Astrocyte (in vitro differentiated cells and primary cell): ENCODE results near the gene FOXO6. TPM values are rescaled to one million over a fixed set of nuclear protein-coding genes. Genes with fewer than 3 reads are reported as not detected.

Experiments
- DNase-seq: peaks from one replicate; pipeline ENCODE4 v3.0.0-alpha.2; 2010; ENCODE audit warnings: low read depth
- FAIRE-seq: peaks from 2 replicates; lab custom pipeline; 2011; peaks lifted over from hg19 to GRCh38; lab: Jason Lieb, UNC
- H2AFZ ChIP-seq: 2 replicates; pipeline ENCODE4 v1.6.0; 2012; ENCODE audit warnings: low read depth, low read length, inconsistent platforms
- H3K27ac ChIP-seq: 2 replicates; pipeline ENCODE4 v1.5.1; 2011; ENCODE audit warnings: low read depth, low read length, inconsistent platforms
- H3K27me3 ChIP-seq: 2 replicates; pipeline ENCODE4 v1.6.0; 2011; ENCODE audit warnings: low read length, inconsistent platforms; ENCODE audit not compliant: insufficient read depth
- H3K36me3 ChIP-seq: 2 replicates; pipeline ENCODE4 v1.5.1; 2011; ENCODE audit warnings: low read length, inconsistent platforms; ENCODE audit not compliant: insufficient read depth
- H3K4me1 ChIP-seq: 2 replicates; pipeline ENCODE4 v1.5.1; 2011; ENCODE audit warnings: low read length, inconsistent platforms; ENCODE audit not compliant: insufficient read depth
- H3K4me2 ChIP-seq: 2 replicates; pipeline ENCODE4 v1.6.0; 2012; ENCODE audit warnings: low read length, inconsistent platforms
- H3K4me3 ChIP-seq: 2 replicates; pipeline ENCODE4 v1.5.1; 2011; ENCODE audit warnings: low read depth, mild to moderate bottlenecking, low read length, inconsistent platforms; ENCODE audit not compliant: insufficient read depth
- H3K79me2 ChIP-seq: 2 replicates; pipeline ENCODE4 v1.6.0; 2012; ENCODE audit warnings: mild to moderate bottlenecking, low read length, inconsistent platforms; ENCODE audit not compliant: insufficient read depth
- H3K9ac ChIP-seq: 2 replicates; pipeline ENCODE4 v1.6.0; 2012; ENCODE audit warnings: mild to moderate bottlenecking, low read length, inconsistent platforms
- H3K9me3 ChIP-seq: 2 replicates; pipeline ENCODE4 v1.5.1; 2012; ENCODE audit warnings: low read depth, mild to moderate bottlenecking, low read length, inconsistent platforms; ENCODE audit not compliant: insufficient read depth
- H4K20me1 ChIP-seq: 2 replicates; pipeline ENCODE4 v1.6.0; 2012; ENCODE audit warnings: low read length, inconsistent platforms; ENCODE audit not compliant: insufficient read depth
- H3K27ac Mint-ChIP-seq: one replicate; pipeline ENCODE4 v1.8.0; 2021; ENCODE audit warnings: mild to moderate bottlenecking, mixed read lengths; ENCODE audit not compliant: unreplicated experiment
- H3K27me3 Mint-ChIP-seq: one replicate; pipeline ENCODE4 v1.8.0; 2021; ENCODE audit warnings: low read depth, mixed read lengths; ENCODE audit not compliant: unreplicated experiment
- H3K36me3 Mint-ChIP-seq: one replicate; pipeline ENCODE4 v1.8.0; 2021; ENCODE audit warnings: low read depth, mixed read lengths; ENCODE audit not compliant: unreplicated experiment
- H3K4me1 Mint-ChIP-seq: one replicate; pipeline ENCODE4 v1.8.0; 2021; ENCODE audit warnings: low read depth, mixed read lengths; ENCODE audit not compliant: unreplicated experiment
- H3K4me3 Mint-ChIP-seq: one replicate; pipeline ENCODE4 v1.8.0; 2021; ENCODE audit warnings: mild to moderate bottlenecking, moderate library complexity, mixed read lengths; ENCODE audit not compliant: unreplicated experiment
- H3K9me3 Mint-ChIP-seq: one replicate; pipeline ENCODE4 v1.8.0; 2021; ENCODE audit warnings: mild to moderate bottlenecking, mixed read lengths; ENCODE audit not compliant: unreplicated experiment
- EZH2 ChIP-seq: IDR thresholded peaks from 2 replicates; pipeline ENCODE4 v1.6.1; 2012; ENCODE audit warnings: mild to moderate bottlenecking, low read length, inconsistent platforms; ENCODE audit not compliant: insufficient read depth
- total RNA-seq: library from RNA; stranded (reverse); gene quantifications from 2 replicates; pipeline ENCODE4 v1.2.1, GENCODE V29; 2021
- TF ChIP-seq, protein P1 (sequence below): IDR thresholded peaks from 2 replicates; pipeline ENCODE4 v1.5.1; 2011; ENCODE audit warnings: low read depth, mild to moderate bottlenecking, inconsistent platforms, low read length, moderate library complexity; ENCODE audit not compliant: insufficient read depth

The FOXO6 gene
- total RNA-seq, 1 donor from 2014 or later: 1.2 TPM

DNA sequence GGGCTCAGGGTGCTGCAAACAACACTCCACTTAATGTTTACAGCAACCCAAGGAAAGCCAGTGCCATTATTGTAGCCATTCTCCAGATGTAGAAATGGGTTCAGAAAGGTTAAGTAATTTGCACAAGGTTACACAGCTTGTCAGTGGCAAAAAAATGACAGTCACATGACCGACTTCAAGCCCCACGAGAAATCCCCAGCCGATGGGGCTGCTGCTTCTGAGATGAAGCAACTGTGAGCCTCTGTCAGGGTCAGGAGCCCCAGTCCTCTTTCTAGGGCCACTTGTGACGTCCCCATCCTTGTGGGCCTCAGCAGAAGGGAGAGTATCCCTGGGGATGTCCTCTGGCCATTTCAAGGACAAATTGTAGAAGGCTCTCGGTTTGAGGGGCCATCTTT is 68.4 kb downstream of the FOXO6 start:
- FAIRE-seq: no peak
- Histone ChIP-seq H3K9me3 (no peaks in the 10 kb centered on the region), H3K4me1 (peaks cover 27% of the 10 kb centered on the region), H3K36me3 (no peaks in the 10 kb centered on the region), H2AFZ (no peak overlapping the region), H3K4me2 (no peak overlapping the region), H3K79me2 (no peaks in the 10 kb centered on the region), H3K27ac (no peak overlapping the region), H3K9ac (no peak overlapping the region), H3K4me3 (no peak overlapping the region), H4K20me1 (no peaks in the 10 kb centered on the region), H3K27me3 (no peaks in the 10 kb centered on the region)
- H3K4me3 Mint-ChIP-seq: no peak overlapping the region
- H3K27ac Mint-ChIP-seq: no peak overlapping the region
- H3K9me3 Mint-ChIP-seq: no peaks in the 10 kb centered on the region
- peaks cover 21% of the 10 kb centered on the region for H3K4me1 Mint-ChIP-seq
- no peak for TF ChIP-seq EZH2
- TF ChIP-seq, protein P1, sequence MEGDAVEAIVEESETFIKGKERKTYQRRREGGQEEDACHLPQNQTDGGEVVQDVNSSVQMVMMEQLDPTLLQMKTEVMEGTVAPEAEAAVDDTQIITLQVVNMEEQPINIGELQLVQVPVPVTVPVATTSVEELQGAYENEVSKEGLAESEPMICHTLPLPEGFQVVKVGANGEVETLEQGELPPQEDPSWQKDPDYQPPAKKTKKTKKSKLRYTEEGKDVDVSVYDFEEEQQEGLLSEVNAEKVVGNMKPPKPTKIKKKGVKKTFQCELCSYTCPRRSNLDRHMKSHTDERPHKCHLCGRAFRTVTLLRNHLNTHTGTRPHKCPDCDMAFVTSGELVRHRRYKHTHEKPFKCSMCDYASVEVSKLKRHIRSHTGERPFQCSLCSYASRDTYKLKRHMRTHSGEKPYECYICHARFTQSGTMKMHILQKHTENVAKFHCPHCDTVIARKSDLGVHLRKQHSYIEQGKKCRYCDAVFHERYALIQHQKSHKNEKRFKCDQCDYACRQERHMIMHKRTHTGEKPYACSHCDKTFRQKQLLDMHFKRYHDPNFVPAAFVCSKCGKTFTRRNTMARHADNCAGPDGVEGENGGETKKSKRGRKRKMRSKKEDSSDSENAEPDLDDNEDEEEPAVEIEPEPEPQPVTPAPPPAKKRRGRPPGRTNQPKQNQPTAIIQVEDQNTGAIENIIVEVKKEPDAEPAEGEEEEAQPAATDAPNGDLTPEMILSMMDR: no peak
- peaks cover 27% of the 10 kb centered on the region for H3K27me3 Mint-ChIP-seq
- no peaks in the 10 kb centered on the region for H3K36me3 Mint-ChIP-seq
- DNase-seq: no peak

DNA sequence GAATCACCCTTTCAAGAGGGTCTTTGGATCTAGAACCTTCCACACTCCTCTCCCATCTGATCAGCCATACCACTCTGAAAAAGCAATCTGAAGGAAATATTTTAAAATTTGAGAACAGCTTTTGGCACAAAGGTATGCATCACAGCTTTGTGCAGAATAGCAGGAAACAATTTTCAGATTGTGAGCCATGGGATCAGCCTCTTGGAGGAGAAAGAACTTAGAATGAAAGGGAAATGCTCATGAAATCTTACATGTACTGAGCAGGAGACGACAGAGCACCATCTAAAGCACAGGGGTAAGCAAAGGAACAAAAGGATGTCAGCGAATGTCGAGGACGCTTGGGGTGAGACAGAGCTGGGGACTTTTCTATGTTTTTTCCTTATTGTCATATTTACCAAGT is 68.8 kb downstream of the FOXO6 start:
- H3K9me3 Mint-ChIP-seq: no peaks in the 10 kb centered on the region
- H3K27ac Mint-ChIP-seq: no peak overlapping the region
- H3K4me1 Mint-ChIP-seq: peaks cover 23% of the 10 kb centered on the region
- FAIRE-seq (no peak), DNase-seq (no peak)
- peaks cover 27% of the 10 kb centered on the region for H3K27me3 Mint-ChIP-seq
- Histone ChIP-seq H3K27ac (no peak overlapping the region), H3K4me3 (no peak overlapping the region), H3K27me3 (no peaks in the 10 kb centered on the region), H2AFZ (no peak overlapping the region), H3K36me3 (no peaks in the 10 kb centered on the region), H3K4me1 (peaks cover 30% of the 10 kb centered on the region), H3K9ac (no peak overlapping the region), H4K20me1 (no peaks in the 10 kb centered on the region), H3K9me3 (no peaks in the 10 kb centered on the region), H3K4me2 (no peak overlapping the region), H3K79me2 (no peaks in the 10 kb centered on the region)
- no peak overlapping the region for H3K4me3 Mint-ChIP-seq
- no peak for TF ChIP-seq EZH2
- H3K36me3 Mint-ChIP-seq: no peaks in the 10 kb centered on the region

- TF ChIP-seq EZH2: no peak
- TF ChIP-seq, protein P1: no peak
- DNase-seq (no peak), FAIRE-seq (no peak)
- Mint-ChIP-seq H3K27me3 (peaks cover 27% of the 10 kb centered on the region), H3K9me3 (no peaks in the 10 kb centered on the region), H3K27ac (no peak overlapping the region), H3K4me3 (no peak overlapping the region), H3K4me1 (peaks cover 28% of the 10 kb centered on the region), H3K36me3 (no peaks in the 10 kb centered on the region)
- H3K9ac ChIP-seq: no peak overlapping the region
- H3K4me1 ChIP-seq: peaks cover 35% of the 10 kb centered on the region
- no peak overlapping the region for H3K4me3 ChIP-seq
- no peak overlapping the region for H3K27ac ChIP-seq
- no peaks in the 10 kb centered on the region for H3K9me3 ChIP-seq
- H3K4me2 ChIP-seq: no peak overlapping the region
- H3K27me3 ChIP-seq: no peaks in the 10 kb centered on the region
- H4K20me1 ChIP-seq: no peaks in the 10 kb centered on the region
- no peaks in the 10 kb centered on the region for H3K79me2 ChIP-seq
- no peak overlapping the region for H2AFZ ChIP-seq
- H3K36me3 ChIP-seq: no peaks in the 10 kb centered on the region
Observed at GRCh38 chr1:41430582-41430981, 69.3 kb downstream of the FOXO6 start.
